PFSK-1 (cell line): ENCODE results near the gene KCNG3.

ENCODE experiments used
- FOXP2 ChIP-seq: optimal IDR thresholded peaks from 2 replicates; pipeline ENCODE3; 2011; ENCODE audit warnings: borderline replicate concordance, control low read depth, inconsistent platforms; ENCODE audit not compliant: insufficient read depth; ENCODE audit errors: extremely low read length, extremely low read depth
- POLR2AphosphoS5 ChIP-seq: IDR thresholded peaks from 2 replicates; pipeline ENCODE4 v1.6.1; 2012; ENCODE audit warnings: low read depth, mild to moderate bottlenecking, control low read depth, low read length, moderate library complexity
- REST ChIP-seq, 2 experiments: IDR thresholded peaks; 2 replicates each; pipeline versions ENCODE4 v1.6.1 to v1.8.0; 2011 to 2012; ENCODE audit warnings: low read depth in 2 of 2, low read length in 2 of 2, control low read depth in 1 of 2, inconsistent platforms in 1 of 2, mild to moderate bottlenecking in 1 of 2, moderate library complexity in 1 of 2; ENCODE audit not compliant: insufficient read depth in 1 of 2
- SIN3A ChIP-seq: IDR thresholded peaks from 2 replicates; pipeline ENCODE4 v1.6.1; 2012; ENCODE audit warnings: mild to moderate bottlenecking, low read length, moderate library complexity, borderline replicate concordance; ENCODE audit not compliant: insufficient read depth
- TAF1 ChIP-seq: IDR thresholded peaks from 2 replicates; pipeline ENCODE4 v1.6.1; 2012; ENCODE audit warnings: low read length, control low read depth, borderline replicate concordance; ENCODE audit not compliant: insufficient read depth

GRCh38 chr2:42523341-42523740 lies 29.6 kb upstream of the KCNG3 start:
- TF ChIP-seq POLR2AphosphoS5, result no peak
- TF ChIP-seq FOXP2, result no peak
- no peak for TF ChIP-seq REST (IDR thresholded peaks at IDR 0.05; ENCODE audit: insufficient read depth in 1 of 2, low read depth in 2 of 2, low read length in 2 of 2)
- no peak for TF ChIP-seq TAF1
- no peak for TF ChIP-seq SIN3A
